Endothelial cell of umbilical vein (primary cell): ENCODE results near the gene ZDHHC11. TPM values are rescaled to one million over a fixed set of nuclear protein-coding genes. Genes with fewer than 3 reads are reported as not detected.
"Not testable (repeated sequence)": the region's sequence is repeated elsewhere in the genome, so short reads cannot be mapped to it uniquely, and the experiment has no call there.

Source experiments
- BruUV-seq: library from RNA; stranded (reverse); fragments of 400-500 nt; replicated peaks from 2 replicates; lab custom pipeline; 2021; lab: Mats Ljungman, UMichigan
- CTCF ChIA-PET: fragments of 300-600, 350-600 bp; sonication (Branson Sonifier 250); formaldehyde crosslinking; loops from one replicate; lab custom pipeline; 2021; ENCODE audit warnings: antibody characterized with exemption, inconsistent platforms; lab: Charles Lee
- POLR2A ChIA-PET: fragments of 300-600, 350-600 bp; sonication (Branson Sonifier 250); formaldehyde crosslinking; loops from one replicate; lab custom pipeline; 2021; ENCODE audit warnings: antibody characterized with exemption, inconsistent platforms; lab: Charles Lee
- DNase-seq: peaks from one replicate; pipeline ENCODE4 v3.0.0-alpha.2; 2011; ENCODE audit warnings: low read depth, low spot score
- FAIRE-seq: peaks from 2 replicates; lab custom pipeline; 2011; peaks lifted over from hg19 to GRCh38; lab: Jason Lieb, UNC
- H2AFZ ChIP-seq: 2 replicates; pipeline ENCODE4 v1.6.0; 2012; ENCODE audit warnings: low read depth, low read length, control low read depth, inconsistent platforms
- H3K27ac ChIP-seq: 2 replicates; pipeline ENCODE4 v1.5.1; 2011; ENCODE audit warnings: low read depth, mild to moderate bottlenecking, control low read depth, low read length, moderate library complexity; ENCODE audit not compliant: insufficient read depth
- H3K27me3 ChIP-seq, 2 experiments: 2 replicates each; pipeline versions ENCODE4 v1.6.0 to v1.6.1; 2011; ENCODE audit warnings: low read length in 2 of 2, mixed read lengths in 1 of 2; ENCODE audit not compliant: control insufficient read depth in 2 of 2, insufficient read depth in 2 of 2
- H3K36me3 ChIP-seq, 2 experiments: 2 replicates in 1 of 2; 3 replicates in 1 of 2; pipeline ENCODE4 v1.5.1; 2011; ENCODE audit warnings: low read length in 2 of 2, mild to moderate bottlenecking in 1 of 2, moderate library complexity in 1 of 2; ENCODE audit not compliant: control insufficient read depth in 2 of 2, insufficient read depth in 2 of 2; ENCODE audit errors: extremely low read depth in 1 of 2
- H3K4me1 ChIP-seq: 3 replicates; pipeline ENCODE4 v1.5.1; 2011; ENCODE audit warnings: mild to moderate bottlenecking, low read length; ENCODE audit not compliant: control insufficient read depth, insufficient read depth; ENCODE audit errors: extremely low read depth
- H3K4me2 ChIP-seq: 2 replicates; pipeline ENCODE4 v1.6.1; 2011; ENCODE audit warnings: low read length, control low read depth, mixed read lengths; ENCODE audit not compliant: insufficient read depth
- H3K4me3 ChIP-seq, 3 experiments: fragments of 200-600 bp in 1 of 3; sonication (generic), shearing (Covaris generic) in 1 of 3; replicated peaks in 1 of 3; 2 replicates each; pipeline ENCODE4 v1.5.1; 2011 to 2016; ENCODE audit warnings: control low read depth in 3 of 3, low read length in 3 of 3, mild to moderate bottlenecking in 2 of 3, inconsistent platforms in 1 of 3, low read depth in 1 of 3, moderate library complexity in 1 of 3; ENCODE audit not compliant: insufficient read depth in 1 of 3
- H3K79me2 ChIP-seq: 2 replicates; pipeline ENCODE4 v1.6.0; 2012; ENCODE audit warnings: low read length, inconsistent platforms; ENCODE audit not compliant: control insufficient read depth, insufficient read depth
- H3K9ac ChIP-seq: replicated peaks from 2 replicates; pipeline ENCODE3; 2011; ENCODE audit warnings: low read length, control low read depth; ENCODE audit not compliant: insufficient read depth; ENCODE audit errors: extremely low read depth
- H3K9me1 ChIP-seq: replicated peaks from 3 replicates; pipeline ENCODE4 v1.6.0; 2011; ENCODE audit warnings: mild to moderate bottlenecking, low read length; ENCODE audit not compliant: control insufficient read depth, insufficient read depth; ENCODE audit errors: extremely low read depth
- H3K9me3 ChIP-seq: replicated peaks from 2 replicates; pipeline ENCODE4 v1.5.1; 2012; ENCODE audit warnings: low read length, inconsistent platforms; ENCODE audit not compliant: control insufficient read depth, insufficient read depth
- H4K20me1 ChIP-seq: replicated peaks from 2 replicates; pipeline ENCODE3; 2011; ENCODE audit warnings: mild to moderate bottlenecking, low read length; ENCODE audit not compliant: control insufficient read depth, insufficient read depth; ENCODE audit errors: extremely low read depth
- EZH2 ChIP-seq: IDR thresholded peaks from 2 replicates; pipeline ENCODE4 v1.6.1; 2012; ENCODE audit warnings: borderline replicate concordance, low read depth, mild to moderate bottlenecking, moderate library complexity, low read length, inconsistent platforms; ENCODE audit not compliant: severe bottlenecking
- FOS ChIP-seq: IDR thresholded peaks from 2 replicates; pipeline ENCODE4 v1.6.1; 2011; ENCODE audit warnings: mild to moderate bottlenecking, low read length, moderate library complexity, borderline replicate concordance; ENCODE audit not compliant: insufficient read depth
- GATA2 ChIP-seq: IDR thresholded peaks from 2 replicates; pipeline ENCODE4 v1.7.0; 2011; ENCODE audit warnings: low read depth, mild to moderate bottlenecking, moderate library complexity, mixed read lengths, low read length; ENCODE audit not compliant: insufficient read length, insufficient read depth
- JUN ChIP-seq: IDR thresholded peaks from 2 replicates; pipeline ENCODE4 v1.6.1; 2011; ENCODE audit warnings: borderline replicate concordance, low read depth; ENCODE audit not compliant: insufficient read length, insufficient read depth
- MAX ChIP-seq: IDR thresholded peaks from 2 replicates; pipeline ENCODE4 v1.6.1; 2011; ENCODE audit not compliant: insufficient read depth, insufficient read length
- MYC ChIP-seq: IDR thresholded peaks from one replicate; pipeline ENCODE4 v1.6.1; 2011; ENCODE audit warnings: mild to moderate bottlenecking, low read depth, low read length
- POLR2A ChIP-seq: IDR thresholded peaks from 2 replicates; pipeline ENCODE4 v1.6.1; 2012; ENCODE audit warnings: low read depth, mild to moderate bottlenecking, control low read depth, low read length
- POLR2AphosphoS5 ChIP-seq: IDR thresholded peaks from 2 replicates; pipeline ENCODE4 v1.6.1; 2012; ENCODE audit warnings: low read depth, mild to moderate bottlenecking, control low read depth, low read length, moderate library complexity; ENCODE audit not compliant: insufficient read depth
- dilution Hi-C: fragments of 300-500 bp; cut with MboI; formaldehyde crosslinking; loops from one replicate; pipeline ENCODE4 v1.15.0; 2019; ENCODE audit warnings: low sequenced_read_pairs; ENCODE audit not compliant: extremely low pct_ligation_motif_present
- intact Hi-C: fragments of 100-400 bp; cut with micrococcal nuclease; formaldehyde crosslinking; loops from one replicate; pipeline ENCODE4 v1.10.0; 2022
- polyA plus RNA-seq, 4 experiments: library from polyadenylated mRNA; depleted of rRNA in 3 of 4; stranded (reverse) in 3 of 4; unstranded in 1 of 4; fragments of >200 nt; gene quantifications; 2 replicates each; pipeline versions ENCODE4 v1.2.1 to v1.2.3, GENCODE V29; 2011 to 2012; ENCODE audit warnings: missing spikeins in 1 of 4
- total RNA-seq: library from RNA; stranded (reverse); gene quantifications from 2 replicates; pipeline ENCODE4 v1.2.3, GENCODE V29; 2021
- TF ChIP-seq, protein P1 (sequence below), 2 donors: IDR thresholded peaks; 1 replicate in 1 of 2; 2 replicates in 1 of 2; pipeline ENCODE4 v1.5.1; 2011; ENCODE audit warnings: low read length in 2 of 2, mild to moderate bottlenecking in 2 of 2, moderate library complexity in 2 of 2, control low read depth in 1 of 2, inconsistent platforms in 1 of 2, low read depth in 1 of 2; ENCODE audit not compliant: insufficient read depth in 1 of 2; ENCODE audit errors: extremely low read depth in 1 of 2

The ZDHHC11 gene
- total and polyA plus RNA-seq, 2 donors (not counting 3 experiments of a cell fraction or from before 2014, with no cell fraction given): 0.35 to 4.4 TPM

DNA sequence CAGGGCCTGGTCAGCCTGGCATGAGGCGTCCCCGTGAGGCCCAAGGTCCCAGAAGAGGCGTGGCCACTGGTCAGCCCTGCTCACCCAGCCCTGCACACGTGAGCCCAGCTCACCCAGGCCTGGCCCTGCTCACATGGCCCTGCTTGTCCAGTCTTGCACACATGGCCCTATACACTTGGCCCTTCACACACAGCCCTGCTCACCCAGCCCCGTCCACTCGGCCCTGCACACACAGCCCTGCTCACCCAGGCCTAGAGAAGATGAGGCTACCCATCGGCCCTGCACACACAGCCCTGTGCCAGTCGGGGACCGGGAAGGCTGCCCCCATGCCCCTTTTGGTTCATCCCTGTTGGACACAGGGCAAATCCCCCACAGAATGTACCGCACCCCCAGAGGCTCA, 94.6 kb downstream of the ZDHHC11 start:
- ChIA-PET POLR2A (no interaction called here), CTCF (no interaction called here)
- no peak overlapping the region for H3K9ac ChIP-seq
- H3K9me3 ChIP-seq: no peaks in the 10 kb centered on the region
- H3K27me3 ChIP-seq: no peaks in the 10 kb centered on the region
- BruUV-seq: no TSS peak
- H2AFZ ChIP-seq: no peak overlapping the region
- H4K20me1 ChIP-seq: no peaks in the 10 kb centered on the region
- no peak for TF ChIP-seq GATA2
- no peak for TF ChIP-seq EZH2
- TF ChIP-seq, protein P1, sequence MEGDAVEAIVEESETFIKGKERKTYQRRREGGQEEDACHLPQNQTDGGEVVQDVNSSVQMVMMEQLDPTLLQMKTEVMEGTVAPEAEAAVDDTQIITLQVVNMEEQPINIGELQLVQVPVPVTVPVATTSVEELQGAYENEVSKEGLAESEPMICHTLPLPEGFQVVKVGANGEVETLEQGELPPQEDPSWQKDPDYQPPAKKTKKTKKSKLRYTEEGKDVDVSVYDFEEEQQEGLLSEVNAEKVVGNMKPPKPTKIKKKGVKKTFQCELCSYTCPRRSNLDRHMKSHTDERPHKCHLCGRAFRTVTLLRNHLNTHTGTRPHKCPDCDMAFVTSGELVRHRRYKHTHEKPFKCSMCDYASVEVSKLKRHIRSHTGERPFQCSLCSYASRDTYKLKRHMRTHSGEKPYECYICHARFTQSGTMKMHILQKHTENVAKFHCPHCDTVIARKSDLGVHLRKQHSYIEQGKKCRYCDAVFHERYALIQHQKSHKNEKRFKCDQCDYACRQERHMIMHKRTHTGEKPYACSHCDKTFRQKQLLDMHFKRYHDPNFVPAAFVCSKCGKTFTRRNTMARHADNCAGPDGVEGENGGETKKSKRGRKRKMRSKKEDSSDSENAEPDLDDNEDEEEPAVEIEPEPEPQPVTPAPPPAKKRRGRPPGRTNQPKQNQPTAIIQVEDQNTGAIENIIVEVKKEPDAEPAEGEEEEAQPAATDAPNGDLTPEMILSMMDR (IDR thresholded peaks at IDR 0.05; ENCODE audit: extremely low read depth in 1 of 2, insufficient read depth in 1 of 2, low read depth in 1 of 2, low read length in 2 of 2): no peak
- TF ChIP-seq MAX: no peak
- TF ChIP-seq MYC: no peak
- no peak for TF ChIP-seq FOS
- TF ChIP-seq JUN: no peak
- no peak for TF ChIP-seq POLR2A
- no peak for TF ChIP-seq POLR2AphosphoS5
- DNase-seq (no peak), FAIRE-seq (no peak)
- no peak overlapping the region for H3K27ac ChIP-seq
- no peak overlapping the region for H3K4me2 ChIP-seq
- H3K4me1 ChIP-seq: no peaks in the 10 kb centered on the region
- H3K79me2 ChIP-seq: no peaks in the 10 kb centered on the region
- intact Hi-C loops: no loop called here
- H3K9me1 ChIP-seq: no peaks in the 10 kb centered on the region
- H3K36me3 ChIP-seq: no peaks in the 10 kb centered on the region
- H3K4me3 ChIP-seq: no peak overlapping the region
- dilution Hi-C loops: no loop called here

GRCh38 chr5:754143-754632, 96.6 kb downstream of the ZDHHC11 start:
- FAIRE-seq, H3K27ac ChIP-seq, dilution Hi-C loops, H3K4me3 ChIP-seq, H3K4me1 ChIP-seq, H3K79me2 ChIP-seq, H3K4me2 ChIP-seq, H4K20me1 ChIP-seq, H3K9me3 ChIP-seq, H3K27me3 ChIP-seq, intact Hi-C loops, DNase-seq, H3K36me3 ChIP-seq, CTCF ChIA-PET, H3K9me1 ChIP-seq, H2AFZ ChIP-seq, POLR2A ChIA-PET, BruUV-seq, H3K9ac ChIP-seq: not testable (repeated sequence)

DNA sequence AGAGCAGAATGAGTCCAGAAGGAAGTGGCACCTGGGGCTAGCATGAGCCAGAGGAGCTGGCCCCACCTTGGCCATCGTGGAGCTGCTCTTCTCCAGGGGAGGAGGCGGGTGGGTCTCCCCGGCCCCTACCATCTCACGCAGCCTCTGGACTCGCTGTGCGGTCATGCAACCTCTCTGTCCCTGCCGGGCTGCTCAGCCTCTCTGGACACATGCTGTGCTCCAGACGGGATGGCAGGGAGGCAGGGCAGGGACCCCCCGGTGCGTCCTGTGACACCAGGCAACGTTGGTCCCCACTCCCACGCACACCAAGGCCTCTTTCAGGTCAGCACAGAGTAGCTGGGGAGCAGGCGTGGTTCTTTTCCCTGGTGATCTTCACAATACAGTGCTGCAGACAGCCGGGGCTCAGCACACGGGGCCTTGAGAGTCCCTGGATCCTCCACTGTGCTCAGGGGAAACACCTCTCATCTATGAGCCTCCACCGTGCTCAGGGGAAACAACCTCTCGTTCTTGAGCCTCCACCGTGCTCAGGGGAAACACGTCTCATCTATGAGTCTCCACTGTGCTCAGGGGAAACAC, 97.1 kb downstream of the ZDHHC11 start:
- CTCF ChIA-PET, H3K27ac ChIP-seq, H3K4me1 ChIP-seq, BruUV-seq, dilution Hi-C loops, H3K79me2 ChIP-seq, H3K9me3 ChIP-seq, H3K36me3 ChIP-seq, H3K9me1 ChIP-seq, FAIRE-seq, DNase-seq, H3K9ac ChIP-seq, intact Hi-C loops, H2AFZ ChIP-seq, H3K4me2 ChIP-seq, POLR2A ChIA-PET, H3K27me3 ChIP-seq, H3K4me3 ChIP-seq, H4K20me1 ChIP-seq: not testable (repeated sequence)
